HG02571 (cell line): ENCODE measurements around the gene KCTD1.

Experiments
- ATAC-seq: cut with Tn5 transposase; IDR thresholded peaks from one replicate; pipeline ENCODE4 v1.9.1; 2021; ENCODE audit warnings: mild to moderate bottlenecking, moderate library complexity; ENCODE audit not compliant: unreplicated experiment

Gene KCTD1

DNA sequence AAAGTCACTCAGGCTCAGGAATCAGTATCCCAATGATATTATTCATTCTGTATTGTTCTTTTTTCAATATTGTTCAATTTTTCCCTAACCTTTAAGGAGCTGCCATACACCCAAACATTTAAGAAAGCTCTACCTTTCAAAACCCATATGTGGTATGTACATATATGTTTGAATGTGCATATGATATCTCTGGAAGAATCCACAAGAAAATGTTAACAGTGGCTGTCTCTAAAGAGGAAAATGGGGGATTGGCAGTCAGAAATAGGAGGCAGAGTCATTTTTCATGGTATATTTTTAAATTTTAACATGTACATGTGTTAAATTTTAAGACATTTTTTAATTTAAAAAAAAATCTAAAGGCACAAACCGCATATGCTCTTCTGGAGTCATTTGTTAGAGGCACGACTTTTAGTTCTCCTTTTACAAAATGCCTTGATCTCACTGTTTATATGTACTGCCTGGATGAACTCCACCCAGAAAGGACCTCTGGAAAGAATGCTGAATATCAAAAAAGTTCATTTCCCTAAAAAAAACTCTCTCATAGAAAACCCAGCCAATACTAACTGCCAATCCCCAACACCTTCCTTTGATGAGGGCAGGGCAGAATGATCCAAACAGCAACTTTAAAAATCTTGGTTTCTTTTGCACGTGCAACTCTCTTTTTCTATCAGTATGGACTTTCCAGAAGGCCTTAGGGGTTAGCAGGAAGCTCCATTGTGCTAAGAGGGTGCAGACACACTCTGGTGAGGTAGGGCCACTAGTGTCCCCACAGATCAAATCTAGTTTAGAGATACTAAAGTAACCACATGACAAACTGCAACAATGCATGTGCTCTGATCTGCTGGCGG lies 23.6 kb downstream of the KCTD1 start:
- ATAC-seq: no peak

DNA sequence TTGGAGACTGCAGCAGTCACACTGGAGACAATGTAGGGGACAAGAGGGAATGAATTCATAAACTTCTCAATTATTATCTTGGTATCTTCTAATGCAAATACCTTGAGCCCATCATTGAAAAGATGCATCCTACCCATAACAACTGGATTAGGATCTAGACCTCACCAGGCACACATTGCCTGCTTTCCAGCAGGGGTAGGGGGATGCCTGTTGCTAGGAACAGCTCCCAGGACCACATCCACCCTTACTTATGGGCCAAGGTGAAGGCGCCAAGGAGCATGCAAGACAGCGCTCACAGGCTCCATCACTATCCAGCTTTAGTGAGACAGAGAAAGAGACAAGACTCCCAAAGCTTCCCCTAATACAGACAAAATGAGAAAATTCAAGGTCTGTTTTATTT lies 24.4 kb downstream of the KCTD1 start:
- no peak for ATAC-seq

DNA sequence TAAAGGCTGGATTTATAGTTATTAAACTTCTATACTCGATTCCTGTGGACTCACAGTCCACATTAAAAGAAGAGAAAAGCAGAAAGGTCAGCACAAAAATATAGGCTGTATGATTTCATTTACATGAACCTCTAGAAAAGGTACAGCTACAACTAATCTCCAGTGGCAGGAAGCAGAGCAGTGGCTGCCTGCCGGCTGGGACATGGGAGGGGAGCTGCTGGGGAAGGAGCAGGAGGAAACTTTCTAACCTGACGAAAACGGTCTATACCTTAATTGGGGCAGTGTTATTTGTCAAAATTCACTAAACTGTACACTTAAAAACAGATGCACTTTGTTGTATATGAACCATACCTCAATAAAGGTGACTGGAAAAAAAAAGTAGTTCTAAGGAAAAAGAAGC lies 26.7 kb downstream of the KCTD1 start:
- ATAC-seq: no peak

DNA sequence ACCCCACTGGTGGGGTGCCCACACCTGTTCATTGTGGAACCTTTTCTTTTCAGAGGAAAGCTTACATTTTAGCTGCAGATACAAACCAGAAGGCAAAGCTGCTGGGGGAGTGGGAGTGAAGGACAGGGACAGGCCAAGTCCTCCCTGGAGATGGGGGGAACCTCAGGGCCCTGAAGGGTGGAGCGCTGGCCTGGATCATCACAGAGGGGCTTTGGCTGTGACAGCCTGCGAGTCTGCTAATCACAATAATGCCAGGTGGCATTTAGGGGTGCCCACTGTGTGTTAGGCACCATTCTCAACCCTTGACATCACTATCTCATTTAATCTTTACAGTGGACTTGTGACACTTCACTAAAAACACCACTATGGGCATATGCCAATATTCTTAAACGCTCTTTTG lies 27.4 kb downstream of the KCTD1 start:
- no peak for ATAC-seq

DNA sequence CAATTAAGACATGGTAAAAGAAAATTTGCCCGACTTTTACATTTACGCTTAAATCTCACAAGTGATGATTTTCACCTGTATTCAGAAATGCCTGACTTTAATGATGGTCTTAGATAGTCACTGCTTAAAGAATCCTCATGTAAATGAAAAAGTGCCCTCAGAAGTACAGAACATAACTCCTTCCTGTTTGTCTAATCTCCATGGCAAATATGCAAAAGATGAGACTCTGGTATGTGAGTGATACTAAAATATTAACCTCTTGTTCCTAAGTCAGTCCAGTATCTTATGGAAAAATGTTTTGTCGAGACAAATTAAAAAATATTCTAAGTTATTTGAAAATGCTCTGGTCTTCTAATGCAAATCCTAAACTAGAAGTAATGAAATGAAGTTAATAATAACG lies 29.2 kb downstream of the KCTD1 start:
- ATAC-seq: no peak

DNA sequence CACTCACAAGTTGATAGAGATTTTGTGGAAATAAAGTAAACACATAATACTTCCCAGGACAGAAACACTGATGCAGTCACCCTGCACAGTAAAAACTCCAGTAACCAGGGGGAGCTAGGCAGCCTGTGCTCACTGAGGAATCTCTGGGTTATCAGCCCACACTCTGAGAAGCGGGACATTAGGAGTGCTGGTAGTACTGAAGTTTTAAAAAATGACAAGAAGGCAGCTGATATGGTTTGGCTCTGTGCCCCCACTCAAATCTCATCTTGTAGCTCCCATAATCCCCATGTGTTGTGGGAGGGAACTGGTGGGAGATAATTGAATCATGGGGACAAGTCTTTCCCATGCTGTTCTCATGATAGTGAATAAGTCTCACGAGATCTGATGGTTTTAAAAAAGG lies 31.4 kb downstream of the KCTD1 start:
- no peak for ATAC-seq

DNA sequence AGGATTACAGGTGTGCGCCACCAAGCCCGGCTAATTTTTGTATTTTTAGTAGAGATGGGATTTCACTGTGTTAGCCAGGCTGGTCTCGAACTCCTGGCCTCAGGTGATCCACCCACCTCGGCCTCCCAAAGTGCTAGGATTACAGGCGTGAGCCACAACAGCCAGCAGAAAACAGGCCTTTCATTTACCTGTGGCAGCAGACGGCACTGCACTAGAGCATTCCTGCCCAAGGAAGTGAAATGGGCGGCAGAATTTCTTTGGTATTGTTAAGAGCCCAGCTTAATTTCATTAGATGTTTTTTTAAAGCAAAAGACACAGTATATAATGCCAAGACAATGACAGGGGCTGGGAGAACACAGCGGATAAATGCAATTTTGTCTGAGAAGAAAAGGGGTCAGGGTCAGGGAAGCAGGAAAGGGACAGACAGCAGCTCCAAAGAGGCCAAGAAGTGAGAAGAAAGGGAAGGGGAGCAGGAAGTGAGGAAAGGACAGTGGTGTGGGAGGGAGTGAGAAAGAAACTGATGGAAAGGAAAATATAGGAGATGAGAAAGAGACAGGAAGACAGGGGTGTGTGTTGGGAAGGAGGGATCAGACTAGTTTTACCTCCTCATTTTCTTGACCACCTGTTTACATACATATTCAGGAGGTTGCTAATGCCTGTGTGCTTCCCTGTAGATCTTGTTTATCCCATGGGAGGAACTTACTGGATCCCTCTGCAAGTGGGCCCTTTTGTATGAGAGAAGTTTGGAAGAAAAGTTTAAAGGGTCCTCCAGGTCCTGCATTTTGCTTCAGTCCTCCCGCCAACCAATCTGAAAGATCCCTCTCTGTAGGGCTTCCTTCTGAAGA lies 32.5 kb downstream of the KCTD1 start:
- ATAC-seq: no peak

DNA sequence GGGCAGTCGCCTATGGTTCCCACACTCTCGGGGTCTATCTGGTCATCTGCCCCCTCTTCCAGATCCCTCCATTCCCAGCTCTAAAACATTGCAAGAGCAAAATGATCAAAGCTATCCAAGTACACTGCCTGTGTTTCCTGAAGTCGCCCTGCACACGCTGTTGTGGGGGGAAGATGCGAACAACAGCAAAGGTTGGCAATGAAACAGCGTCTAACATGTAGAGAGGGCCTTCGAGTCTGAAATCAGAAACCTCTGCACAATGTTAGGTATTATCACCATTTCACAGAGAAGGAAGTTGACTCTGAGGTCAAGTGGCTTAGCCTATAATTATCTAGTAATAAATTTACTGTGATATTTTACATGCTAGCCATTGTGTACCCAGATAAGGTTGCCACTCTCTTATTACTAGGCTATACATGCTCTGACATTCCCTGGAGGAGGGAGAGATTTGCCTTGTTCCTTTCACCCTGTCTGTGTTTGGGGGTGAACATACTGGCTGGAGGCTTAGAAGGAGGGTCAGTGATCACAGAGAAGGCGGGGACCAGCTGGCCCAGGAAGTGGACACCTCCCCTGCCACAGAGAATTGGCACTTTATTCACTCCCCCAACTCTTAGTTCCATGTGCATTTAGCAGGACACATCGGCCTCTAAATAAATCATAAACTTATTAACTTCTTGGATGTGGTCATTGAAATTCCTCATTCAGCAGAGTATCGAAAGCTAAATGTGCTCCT lies 36.8 kb downstream of the KCTD1 start:
- no peak for ATAC-seq

DNA sequence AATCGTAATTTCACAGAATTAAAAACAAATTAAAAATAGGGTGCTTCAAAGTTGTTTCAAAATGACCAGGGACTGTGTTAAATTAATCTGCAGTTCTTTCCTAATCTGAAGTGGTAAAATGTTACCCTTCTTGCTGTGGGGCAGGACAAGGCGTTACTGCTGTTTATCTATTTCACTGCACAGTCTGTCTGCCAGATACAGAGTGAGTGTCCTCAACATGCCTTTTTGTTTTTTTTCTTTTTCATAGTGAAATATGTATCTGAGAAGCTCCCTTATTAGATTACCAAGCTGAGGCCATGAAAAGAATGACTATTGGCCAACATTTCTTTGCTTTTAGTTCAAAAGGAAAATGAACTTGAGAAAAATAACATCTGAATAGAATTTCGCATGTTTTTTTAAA lies 38.0 kb downstream of the KCTD1 start:
- no peak for ATAC-seq

DNA sequence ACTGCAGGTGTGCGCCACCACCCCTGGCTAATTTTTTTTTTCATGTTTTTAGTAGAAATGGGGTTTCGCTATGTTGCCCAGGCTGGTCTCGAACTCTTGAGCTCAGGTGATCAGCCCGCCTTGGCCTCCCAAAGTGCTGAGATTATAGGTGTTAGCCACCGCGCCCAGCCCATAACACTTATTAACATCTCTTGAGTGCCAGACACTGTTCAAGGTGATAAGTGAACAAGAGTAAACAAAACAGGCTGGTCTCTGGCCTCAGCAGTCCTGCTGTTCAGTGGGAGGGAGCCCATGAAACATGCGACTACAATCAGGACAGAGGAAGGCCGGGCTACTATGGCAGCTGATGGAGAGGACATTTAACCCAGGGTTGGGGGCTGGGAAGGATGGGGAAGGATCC lies 42.3 kb downstream of the KCTD1 start:
- no peak for ATAC-seq

DNA sequence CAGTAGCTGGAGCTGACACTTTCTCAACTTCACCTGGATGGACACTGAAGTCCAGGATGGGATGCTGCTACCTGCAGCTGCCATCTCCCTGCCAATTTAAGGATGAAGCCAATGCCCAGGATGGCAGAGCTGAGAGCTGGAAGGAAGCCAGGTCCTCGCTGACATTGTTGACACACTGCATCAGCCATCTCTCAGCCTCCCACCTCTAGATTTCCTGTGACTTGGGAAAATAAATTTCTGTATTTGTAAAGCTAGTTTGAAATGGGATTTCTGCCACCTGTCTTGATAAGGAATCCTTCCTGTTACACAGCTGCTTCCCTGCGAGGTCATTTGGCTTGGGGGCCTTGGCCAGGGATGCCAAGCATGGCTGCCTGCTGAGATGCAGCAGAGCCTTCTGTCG lies 43.5 kb downstream of the KCTD1 start:
- no peak for ATAC-seq

DNA sequence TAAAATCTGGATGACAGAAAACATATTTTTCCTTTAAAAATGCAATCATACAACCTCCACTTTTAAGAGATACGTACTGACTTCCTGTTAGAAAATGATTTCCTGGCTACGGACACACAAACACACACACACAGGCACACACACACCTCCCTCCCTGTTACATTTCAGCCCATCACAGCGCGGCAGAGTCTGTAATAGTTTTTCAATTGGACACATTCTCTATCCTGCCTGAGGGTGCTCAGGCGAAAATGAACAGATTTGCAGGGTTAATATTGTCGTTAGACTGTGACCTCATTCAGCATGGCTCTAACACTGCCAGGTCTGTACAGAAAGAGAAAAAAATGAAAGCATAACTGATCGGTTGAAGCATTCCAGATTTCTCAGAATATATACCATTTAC lies 45.0 kb downstream of the KCTD1 start:
- no peak for ATAC-seq

DNA sequence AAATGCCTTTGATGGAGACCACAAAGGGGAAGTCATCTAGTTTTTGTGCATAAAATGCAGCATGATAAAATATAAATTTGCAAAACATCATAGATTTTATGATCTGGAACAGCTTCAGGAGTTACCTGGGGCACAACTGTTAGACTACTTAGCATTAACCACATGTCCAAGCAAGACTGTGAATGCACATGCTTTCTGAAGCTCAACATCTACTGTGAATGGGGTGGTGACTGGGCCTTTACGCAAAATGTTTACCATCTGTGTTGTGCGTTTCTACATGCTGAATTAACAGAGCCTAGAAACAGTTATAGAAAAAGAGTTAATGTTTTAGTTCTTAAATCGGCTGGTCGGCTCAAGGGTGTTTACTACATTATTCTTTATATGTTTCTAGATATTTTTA lies 45.5 kb downstream of the KCTD1 start:
- ATAC-seq: no peak

DNA sequence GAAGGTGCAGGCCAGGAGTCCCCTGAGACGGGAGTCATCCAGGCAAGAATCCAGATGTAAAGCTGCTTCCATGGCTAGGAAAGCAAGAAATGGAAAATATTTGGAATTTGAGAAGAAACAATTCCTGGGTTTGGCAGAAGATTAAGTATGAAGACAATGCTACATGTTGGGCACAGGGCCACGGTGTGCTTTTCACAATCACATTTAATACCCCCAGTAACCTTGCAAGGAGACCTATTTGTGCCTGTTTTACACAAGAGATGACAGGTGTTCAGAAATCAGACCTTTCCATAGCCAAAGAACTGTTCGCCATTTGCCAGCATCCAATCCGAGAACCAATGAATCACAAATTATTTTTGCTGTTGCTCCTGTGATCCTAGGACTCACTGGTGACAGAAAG lies 50.5 kb downstream of the KCTD1 start:
- no peak for ATAC-seq

DNA sequence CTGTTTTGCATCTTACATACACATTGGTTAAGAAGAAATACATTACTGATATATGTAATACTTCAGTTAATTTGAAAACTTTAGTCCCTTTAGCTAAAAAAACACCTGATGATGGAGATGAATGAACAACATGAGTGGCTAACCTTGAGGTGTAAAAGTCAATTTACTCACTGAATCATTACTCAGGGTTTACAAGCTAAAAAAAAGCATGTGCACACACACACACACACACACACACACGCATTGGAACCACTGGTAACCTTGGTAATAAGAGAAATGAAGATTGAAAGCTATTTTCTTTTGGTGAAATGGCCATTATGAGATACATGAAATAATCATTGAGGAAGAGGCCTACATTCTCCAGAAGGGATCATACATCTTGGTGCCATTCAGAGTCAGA lies 51.8 kb downstream of the KCTD1 start:
- ATAC-seq: no peak

DNA sequence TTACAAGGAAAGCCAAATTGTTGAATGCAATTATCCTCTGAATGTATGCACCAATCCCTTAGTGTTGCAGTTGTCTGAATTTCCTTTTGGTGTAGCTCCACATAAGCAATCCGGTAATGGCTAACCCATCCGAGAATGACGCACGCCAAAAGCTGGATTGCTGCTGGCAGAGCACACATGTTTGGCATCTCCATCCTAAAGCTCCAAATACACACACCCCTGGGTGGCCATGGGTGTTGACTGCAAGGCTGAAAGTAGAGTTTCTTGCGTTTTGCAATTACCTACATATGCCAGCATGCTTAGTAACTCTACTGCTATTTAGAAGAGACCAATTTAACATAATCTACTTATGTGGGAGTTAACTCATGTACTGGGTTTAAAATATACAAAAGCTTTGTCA lies 53.1 kb downstream of the KCTD1 start:
- ATAC-seq: no peak

DNA sequence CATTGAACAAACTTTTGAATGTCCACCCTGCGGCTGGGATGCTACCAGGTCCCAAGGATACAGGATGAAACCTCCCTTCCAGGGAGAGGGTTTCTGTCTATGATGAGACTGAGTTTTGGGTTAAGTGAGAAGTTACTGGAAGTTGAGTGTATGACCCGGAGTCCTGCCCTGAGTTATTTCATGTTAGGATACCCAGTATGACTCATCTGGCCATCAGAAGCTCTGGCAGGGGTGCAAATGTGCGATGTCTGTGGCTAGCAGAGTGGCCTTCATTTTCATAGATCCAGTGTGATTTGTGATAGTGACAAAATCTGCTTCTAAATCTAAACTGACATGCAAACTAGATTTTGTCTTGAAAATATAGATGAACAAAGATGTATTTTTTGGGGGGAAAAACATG lies 55.3 kb downstream of the KCTD1 start:
- ATAC-seq: no peak

DNA sequence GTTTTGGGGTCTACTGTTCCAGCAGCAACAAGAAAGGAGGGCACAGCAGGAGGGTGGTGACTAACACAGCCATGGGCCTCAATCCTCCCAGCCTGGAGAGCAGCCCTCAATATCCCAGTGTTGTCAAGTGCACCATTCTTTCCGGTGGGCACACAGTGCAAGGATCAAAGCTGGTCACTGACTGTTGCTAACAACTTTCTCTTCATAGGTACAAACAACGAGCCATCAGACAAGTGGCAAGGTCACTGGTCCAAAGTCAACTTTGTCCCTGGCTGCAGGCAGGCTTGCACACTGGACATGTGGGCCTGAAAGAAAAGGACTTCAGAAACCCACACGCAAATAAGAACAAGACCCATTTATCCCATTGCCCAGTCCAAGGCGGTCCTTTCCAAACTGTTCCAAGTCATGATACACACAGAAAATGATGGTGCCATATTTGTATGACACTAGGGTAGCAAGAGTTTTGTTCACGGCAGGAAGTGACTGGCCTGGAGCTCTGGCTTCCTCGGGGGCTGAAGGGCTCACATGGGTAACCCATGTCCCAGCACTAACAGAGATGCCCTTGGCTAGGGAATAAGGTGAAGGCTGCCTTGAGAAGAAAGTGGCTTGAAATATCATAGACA lies 57.0 kb downstream of the KCTD1 start:
- no peak for ATAC-seq

DNA sequence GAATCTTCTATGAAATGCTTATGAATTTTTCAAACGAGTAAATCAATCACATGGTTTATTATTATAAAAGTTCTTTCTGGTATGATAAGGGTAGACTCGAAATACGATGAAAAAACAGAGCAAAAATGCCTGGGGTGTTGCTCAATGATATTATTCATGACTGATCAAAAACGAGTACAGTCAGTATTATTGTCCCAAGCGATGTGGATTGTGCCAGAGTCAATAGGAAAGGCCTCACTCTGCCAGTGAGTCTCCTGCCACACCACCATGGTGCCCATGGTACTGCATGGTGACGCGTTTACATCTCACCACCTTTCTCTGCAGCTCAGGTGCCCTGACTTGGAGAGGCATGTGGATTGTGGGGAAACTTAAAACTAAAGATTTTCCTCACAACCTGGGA lies 58.5 kb downstream of the KCTD1 start:
- no peak for ATAC-seq

DNA sequence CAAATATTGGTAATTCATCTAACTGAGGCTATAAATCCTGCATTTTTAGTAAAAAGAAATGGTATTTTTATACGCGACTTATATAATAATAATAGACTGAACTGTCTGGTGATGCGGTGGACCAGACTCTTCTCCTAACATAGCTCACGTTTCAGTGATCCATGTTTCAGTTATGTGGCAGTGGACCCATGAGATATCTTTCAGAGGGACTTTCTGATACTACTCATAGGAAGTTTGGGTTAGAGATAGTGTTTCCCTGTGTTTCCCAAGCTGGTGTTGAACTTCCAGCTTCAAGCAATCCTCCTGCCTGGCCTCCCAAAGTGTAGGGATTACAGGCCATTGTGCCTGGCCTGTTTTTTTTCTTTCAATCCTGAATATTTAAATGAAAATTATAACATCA lies 59.2 kb downstream of the KCTD1 start:
- no peak for ATAC-seq

DNA sequence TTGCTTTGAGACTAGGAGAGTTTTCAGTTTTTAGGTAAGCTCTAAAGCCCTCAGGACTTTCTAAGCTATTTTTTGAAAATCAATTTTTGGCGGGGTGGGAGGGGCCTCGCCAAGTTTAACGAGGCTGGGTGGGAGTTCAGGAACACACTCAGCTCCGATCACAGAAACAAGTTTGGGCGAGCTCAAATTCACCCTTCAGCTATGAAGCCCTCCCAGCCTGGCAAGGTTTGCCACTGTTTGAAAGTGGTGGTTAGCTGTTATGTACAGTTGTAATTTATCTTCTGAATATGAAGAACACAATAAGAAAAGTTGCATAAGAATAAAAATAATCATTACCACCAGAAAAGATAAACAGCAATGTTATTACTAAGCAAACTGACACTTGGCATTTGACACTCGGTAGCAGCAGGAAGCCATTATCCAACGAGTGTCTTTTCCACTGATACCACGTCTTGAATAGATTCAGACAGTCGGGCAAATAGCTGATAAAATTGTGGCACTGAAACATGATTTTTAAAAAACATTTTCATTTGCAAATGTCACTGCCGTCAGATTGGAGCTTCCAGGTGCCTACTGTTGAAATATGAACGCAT lies 59.8 kb downstream of the KCTD1 start:
- ATAC-seq: no peak
